Adrenal gland (tissue), 12 donors: Measurements from ENCODE around the gene MUC5B. TPM values are rescaled to one million over a fixed set of nuclear protein-coding genes. Genes with fewer than 3 reads are reported as not detected.
A peak's percentile ranks its signal among the peaks of the same experiment; 100 is the strongest.

Experiments
- DNase-seq, 7 donors: peaks; one replicate each; pipeline ENCODE4 v3.0.0-alpha.2; 2019 to 2020
- H3K27ac ChIP-seq, 5 donors: fragments of 200-600 bp; sonication (generic) in 4 of 5; 1 replicate in 3 of 5; 2 replicates in 2 of 5; pipeline versions ENCODE4 v1.5.1 to v1.8.0; 2016 to 2020; ENCODE audit warnings: mild to moderate bottlenecking in 1 of 5
- H3K27me3 ChIP-seq: fragments of 200-600 bp; 2 replicates; pipeline ENCODE4 v1.8.0; 2021
- H3K36me3 ChIP-seq, 2 donors: fragments of 200-600 bp; replicated peaks in 1 of 2; 1 replicate in 1 of 2; 2 replicates in 1 of 2; pipeline versions ENCODE4 v1.5.1 to v1.8.0; 2018 to 2022
- H3K4me1 ChIP-seq, 2 donors: fragments of 200-600 bp; replicated peaks in 1 of 2; 1 replicate in 1 of 2; 2 replicates in 1 of 2; pipeline versions ENCODE4 v1.5.1 to v1.8.0; 2018 to 2021
- H3K4me3 ChIP-seq, 4 donors: fragments of 200-600 bp; sonication (generic) in 3 of 4; one replicate each; pipeline ENCODE4 v1.5.1; 2016 to 2018
- H3K9me3 ChIP-seq, 3 donors: fragments of 200-600 bp; sonication (generic) in 1 of 3; replicated peaks in 1 of 3; 1 replicate in 2 of 3; 2 replicates in 1 of 3; pipeline versions ENCODE4 v1.5.1 to v1.8.0; 2016 to 2021
- CTCF ChIP-seq, 6 experiments: fragments of 450-650 bp in 4 of 6; fragments of 200-600 bp in 2 of 6; sonication (generic) in 1 of 6; IDR thresholded peaks; 1 replicate in 5 of 6; 2 replicates in 1 of 6; pipeline versions ENCODE4 v1.5.1 to v1.8.0; 2016 to 2021; ENCODE audit warnings: antibody characterized with exemption in 6 of 6, mild to moderate bottlenecking in 2 of 6, moderate library complexity in 1 of 6
- POLR2A ChIP-seq, 2 donors: fragments of 450-650 bp; IDR thresholded peaks; one replicate each; pipeline ENCODE4 v1.6.1; 2017; ENCODE audit warnings: antibody characterized with exemption in 2 of 2, mild to moderate bottlenecking in 2 of 2, moderate library complexity in 1 of 2
- WGBS, 4 donors: extraction: QIAGEN DNeasy Blood & Tissue Kit in 2 of 4; methylation state at CpG; one replicate each; pipeline versions ENCODE4 v1.1.5 to v1.1.7; 2013 to 2017; 5-methylcytosine and 5-hydroxymethylcytosine counted together
- intact Hi-C, 2 donors: fragments of 100-400 bp; cut with DNase I; formaldehyde crosslinking; loops; one replicate each; pipeline versions ENCODE4 v1.14.1 to v1.15.0; 2022 to 2023
- polyA plus RNA-seq, 3 donors: library from polyadenylated mRNA; stranded (reverse); fragments of 200-250 nt in 2 of 3; fragments of 350-450 nt in 1 of 3; fragmentation: Illumina TruSeq in 1 of 3; extraction: RNeasy Lipid Tissue Mini Kit (QIAGEN cat#74804) in 1 of 3; gene quantifications; one replicate each; pipeline ENCODE4 v1.2.3, GENCODE V29; 2013 to 2014
- total RNA-seq, 9 donors: library from RNA; depleted of rRNA in 4 of 9; stranded (reverse); fragments of >200 nt in 4 of 9; fragments of 120-200 nt in 1 of 9; fragmentation: NEBNext Ultra II Directional in 1 of 9; extraction: Animal tissue kit (Norgen Biotek cat#: 25700) in 1 of 9; gene quantifications; one replicate each; pipeline versions ENCODE4 v1.1.0 to v1.2.4, GENCODE V29; 2013 to 2023
- donor health status: healthy with polysubstance abuse.
- donor health status: Bipolar disorder and iron deficiency.
- donor health status: DM: yes; HTN: yes; CAD: no.
- donor health status: DM: no; HTN: no; CAD: no.
- donor health status: DM: no; HTN: no; CAD: no.
- donor health status: DM: yes; HTN: yes; CAD: no.

Gene MUC5B
- total and polyA plus RNA-seq, 12 donors = under 0.01 to 0.95 (median 0.70) TPM; not detected in 7

GRCh38 chr11:1298695-1299492 lies 76.0 kb downstream of the MUC5B start:
- no peaks in the 10 kb centered on the region for H3K9me3 ChIP-seq
- H3K27me3 ChIP-seq = no peaks in the 10 kb centered on the region
- peak overlapping the region; percentile 57 to 86 (median 79) for H3K27ac ChIP-seq
- peaks cover 0 to 18% of the 10 kb centered on the region in 2 donors for H3K36me3 ChIP-seq
- H3K4me3 ChIP-seq = peak overlapping the region in 1 of 4 donors; percentile 17
- TF ChIP-seq POLR2A (IDR thresholded peaks at IDR 0.05) (peak in 1 of 2 donors; percentile 71), CTCF (IDR thresholded peaks at IDR 0.05) (no peak)
- DNase-seq = peak; percentile 85 to 96 (median 94)
- intact Hi-C loops = no loop called here
- 43 to 53% (median 50%) methylated on average over 29 to 32 of the region's 32 CpGs for whole genome bisulfite sequencing, 4 donors
- H3K4me1 ChIP-seq = peaks cover 15 to 24% of the 10 kb centered on the region in 2 donors

GRCh38 chr11:1299621-1300020 lies 76.8 kb downstream of the MUC5B start:
- no peaks in the 10 kb centered on the region for H3K27me3 ChIP-seq
- H3K9me3 ChIP-seq = no peaks in the 10 kb centered on the region
- H3K4me1 ChIP-seq = peaks cover 15 to 24% of the 10 kb centered on the region in 2 donors
- WGBS, 4 donors = 70 to 87% (median 85%) methylated on average over 10 to 23 of the region's 23 CpGs
- no peak overlapping the region for H3K4me3 ChIP-seq
- H3K27ac ChIP-seq = peak overlapping the region in 4 of 5 donors; percentile 57 to 86 (median 81)
- peak in 3 of 7 donors; percentile 18 to 56 (median 32) for DNase-seq
- intact Hi-C loops = no loop called here
- no peak for TF ChIP-seq CTCF (IDR thresholded peaks at IDR 0.05)
- TF ChIP-seq POLR2A (IDR thresholded peaks at IDR 0.05) = no peak
- H3K36me3 ChIP-seq = peaks cover 0 to 17% of the 10 kb centered on the region in 2 donors

- Histone ChIP-seq H3K9me3 (no peaks in the 10 kb centered on the region), H3K4me1 (peaks cover 15 to 24% of the 10 kb centered on the region in 2 donors), H3K4me3 (no peak overlapping the region), H3K36me3 (peaks cover 0 to 14% of the 10 kb centered on the region in 2 donors), H3K27ac (peak overlapping the region in 3 of 5 donors; percentile 15 to 86 (median 83)), H3K27me3 (no peaks in the 10 kb centered on the region)
- peak in 1 of 7 donors; percentile 19 for DNase-seq
- no peak for TF ChIP-seq POLR2A (IDR thresholded peaks at IDR 0.05)
- TF ChIP-seq CTCF (IDR thresholded peaks at IDR 0.05) = no peak
- intact Hi-C loops = no loop called here
- 73 to 81% (median 78%) methylated on average over 7 of the region's 7 CpGs for WGBS, 4 donors
These were observed 77.3 kb downstream of the MUC5B start for GRCh38 chr11:1300121-1300520.

GRCh38 chr11:1300569-1301187 lies 77.8 kb downstream of the MUC5B start:
- 88 to 92% (median 90%) methylated on average over 19 to 28 of the region's 28 CpGs for WGBS, 4 donors
- Histone ChIP-seq H3K4me3 (no peak overlapping the region), H3K9me3 (no peaks in the 10 kb centered on the region), H3K27ac (peak overlapping the region in 2 of 5 donors; percentile 15 to 35), H3K36me3 (peaks cover 0 to 9% of the 10 kb centered on the region in 2 donors), H3K4me1 (peaks cover 15 to 24% of the 10 kb centered on the region in 2 donors), H3K27me3 (no peaks in the 10 kb centered on the region)
- TF ChIP-seq POLR2A (IDR thresholded peaks at IDR 0.05) = no peak
- TF ChIP-seq CTCF (IDR thresholded peaks at IDR 0.05) = no peak
- peak in 2 of 7 donors; percentile 19 to 49 for DNase-seq
- intact Hi-C loops = no loop called here
